ENCODE measurements around the gene DOCK2.
"Not testable (repeated sequence)": the region's sequence is repeated elsewhere in the genome, so short reads cannot be mapped to it uniquely, and the experiment has no call there.

DOCK2 gene

DNA sequence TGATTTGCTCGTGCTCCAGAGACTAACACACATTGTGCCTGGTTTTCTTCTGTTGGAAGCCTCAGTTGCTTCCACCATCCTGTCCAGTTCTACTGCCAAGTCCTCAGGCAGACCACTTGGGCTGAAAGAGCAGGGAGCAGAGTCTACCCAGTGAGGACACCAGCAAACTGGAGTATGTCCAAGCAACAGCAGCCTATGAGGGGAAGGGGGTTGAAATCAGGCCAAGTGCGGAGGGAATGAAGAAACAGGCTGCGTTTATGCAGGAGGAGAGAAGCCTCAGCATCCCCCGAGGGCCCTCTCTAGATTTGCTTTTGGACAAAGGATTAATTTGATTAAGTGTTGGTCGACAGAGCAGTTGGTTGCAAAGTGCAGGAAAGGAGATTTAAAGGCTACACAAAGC, 14.5 kb downstream of the DOCK2 start:
- no peak overlapping the region for H3K27ac ChIP-seq
- no peaks in the 10 kb centered on the region for H3K9me3 ChIP-seq (ENCODE audit: severe bottlenecking)
- peaks cover 91% of the 10 kb centered on the region for H3K27me3 ChIP-seq (ENCODE audit: insufficient read depth, low read depth, severe bottlenecking)
- DNase-seq = no peak
- no peak overlapping the region for H3K4me3 ChIP-seq (ENCODE audit: low read depth, low read length)
- TF ChIP-seq, protein P1, sequence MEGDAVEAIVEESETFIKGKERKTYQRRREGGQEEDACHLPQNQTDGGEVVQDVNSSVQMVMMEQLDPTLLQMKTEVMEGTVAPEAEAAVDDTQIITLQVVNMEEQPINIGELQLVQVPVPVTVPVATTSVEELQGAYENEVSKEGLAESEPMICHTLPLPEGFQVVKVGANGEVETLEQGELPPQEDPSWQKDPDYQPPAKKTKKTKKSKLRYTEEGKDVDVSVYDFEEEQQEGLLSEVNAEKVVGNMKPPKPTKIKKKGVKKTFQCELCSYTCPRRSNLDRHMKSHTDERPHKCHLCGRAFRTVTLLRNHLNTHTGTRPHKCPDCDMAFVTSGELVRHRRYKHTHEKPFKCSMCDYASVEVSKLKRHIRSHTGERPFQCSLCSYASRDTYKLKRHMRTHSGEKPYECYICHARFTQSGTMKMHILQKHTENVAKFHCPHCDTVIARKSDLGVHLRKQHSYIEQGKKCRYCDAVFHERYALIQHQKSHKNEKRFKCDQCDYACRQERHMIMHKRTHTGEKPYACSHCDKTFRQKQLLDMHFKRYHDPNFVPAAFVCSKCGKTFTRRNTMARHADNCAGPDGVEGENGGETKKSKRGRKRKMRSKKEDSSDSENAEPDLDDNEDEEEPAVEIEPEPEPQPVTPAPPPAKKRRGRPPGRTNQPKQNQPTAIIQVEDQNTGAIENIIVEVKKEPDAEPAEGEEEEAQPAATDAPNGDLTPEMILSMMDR (IDR thresholded peaks at IDR 0.05; ENCODE audit: low read depth, low read length) = no peak
- H3K36me3 ChIP-seq = no peaks in the 10 kb centered on the region

DNA sequence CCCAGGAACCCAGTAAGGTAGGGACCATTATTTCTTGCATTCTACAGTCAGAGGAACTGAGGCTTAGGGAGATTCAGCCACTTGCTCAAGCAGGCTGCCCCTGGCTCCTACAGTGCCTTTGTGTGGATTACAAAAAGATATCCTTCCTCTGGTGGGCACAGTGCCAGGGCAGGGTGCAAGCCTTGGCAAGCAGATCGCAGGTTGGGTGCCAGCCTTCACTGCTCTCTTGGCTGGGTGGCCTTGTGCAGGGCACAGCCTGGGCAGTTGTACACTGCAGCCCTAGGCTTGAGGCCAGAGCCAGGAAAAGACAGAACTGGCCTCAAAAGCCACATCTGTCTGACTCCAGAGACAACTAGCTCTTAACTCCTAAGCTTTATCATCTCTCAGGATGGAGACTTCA, 15.0 kb downstream of the DOCK2 start:
- Histone ChIP-seq H3K9me3 (ENCODE audit: severe bottlenecking) (no peaks in the 10 kb centered on the region), H3K4me3 (ENCODE audit: low read depth, low read length) (no peak overlapping the region), H3K27me3 (ENCODE audit: insufficient read depth, low read depth, severe bottlenecking) (peaks cover 90% of the 10 kb centered on the region), H3K36me3 (no peaks in the 10 kb centered on the region), H3K27ac (no peak overlapping the region)
- no peak for DNase-seq
- TF ChIP-seq, protein P1 (IDR thresholded peaks at IDR 0.05; ENCODE audit: low read depth, low read length) = no peak

DNA sequence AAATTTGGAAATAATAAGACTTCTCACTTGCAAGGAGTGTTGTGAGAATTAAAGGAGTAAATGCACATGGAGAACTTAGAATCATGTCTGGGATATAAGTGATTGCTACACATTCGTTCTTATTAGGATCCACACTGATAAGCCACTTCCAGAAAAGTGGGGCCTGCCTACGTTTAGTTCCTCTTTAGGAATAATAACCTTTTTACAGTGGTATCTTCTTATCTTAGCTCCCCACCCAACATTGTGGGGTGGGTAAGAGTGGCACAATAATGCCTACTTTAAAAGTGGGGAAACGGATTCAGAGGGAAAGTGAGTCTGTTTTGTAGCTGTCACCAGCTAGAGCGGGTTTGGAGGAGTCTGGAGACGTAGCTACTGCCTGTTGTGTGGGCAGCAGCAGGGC, 16.0 kb downstream of the DOCK2 start:
- peaks cover 93% of the 10 kb centered on the region for H3K27me3 ChIP-seq (ENCODE audit: insufficient read depth, low read depth, severe bottlenecking)
- H3K9me3 ChIP-seq (ENCODE audit: severe bottlenecking) = no peaks in the 10 kb centered on the region
- H3K27ac ChIP-seq = no peak overlapping the region
- TF ChIP-seq, protein P1 (IDR thresholded peaks at IDR 0.05; ENCODE audit: low read depth, low read length) = no peak
- no peak for DNase-seq
- H3K4me3 ChIP-seq (ENCODE audit: low read depth, low read length) = no peak overlapping the region
- no peaks in the 10 kb centered on the region for H3K36me3 ChIP-seq

DNA sequence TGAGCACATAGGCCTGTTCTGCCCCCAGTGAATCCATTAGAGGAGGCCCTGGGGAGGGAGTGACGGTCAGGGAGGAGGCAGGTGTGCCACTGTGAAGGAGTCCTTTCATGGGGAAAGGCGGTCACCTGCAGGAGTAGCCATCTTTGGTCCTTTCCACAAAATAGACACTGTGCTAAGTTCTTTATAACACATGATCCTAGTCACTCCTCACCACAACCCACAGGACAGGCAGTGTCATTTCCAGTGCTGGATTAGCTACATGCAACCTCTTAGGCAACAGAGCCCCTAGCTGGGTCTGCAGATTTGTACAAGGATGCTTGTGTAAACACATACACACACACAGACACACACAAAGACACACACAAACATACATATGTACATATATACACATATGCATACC, 18.3 kb downstream of the DOCK2 start:
- H3K36me3 ChIP-seq = no peaks in the 10 kb centered on the region
- no peak overlapping the region for H3K27ac ChIP-seq
- no peak for DNase-seq

DNA sequence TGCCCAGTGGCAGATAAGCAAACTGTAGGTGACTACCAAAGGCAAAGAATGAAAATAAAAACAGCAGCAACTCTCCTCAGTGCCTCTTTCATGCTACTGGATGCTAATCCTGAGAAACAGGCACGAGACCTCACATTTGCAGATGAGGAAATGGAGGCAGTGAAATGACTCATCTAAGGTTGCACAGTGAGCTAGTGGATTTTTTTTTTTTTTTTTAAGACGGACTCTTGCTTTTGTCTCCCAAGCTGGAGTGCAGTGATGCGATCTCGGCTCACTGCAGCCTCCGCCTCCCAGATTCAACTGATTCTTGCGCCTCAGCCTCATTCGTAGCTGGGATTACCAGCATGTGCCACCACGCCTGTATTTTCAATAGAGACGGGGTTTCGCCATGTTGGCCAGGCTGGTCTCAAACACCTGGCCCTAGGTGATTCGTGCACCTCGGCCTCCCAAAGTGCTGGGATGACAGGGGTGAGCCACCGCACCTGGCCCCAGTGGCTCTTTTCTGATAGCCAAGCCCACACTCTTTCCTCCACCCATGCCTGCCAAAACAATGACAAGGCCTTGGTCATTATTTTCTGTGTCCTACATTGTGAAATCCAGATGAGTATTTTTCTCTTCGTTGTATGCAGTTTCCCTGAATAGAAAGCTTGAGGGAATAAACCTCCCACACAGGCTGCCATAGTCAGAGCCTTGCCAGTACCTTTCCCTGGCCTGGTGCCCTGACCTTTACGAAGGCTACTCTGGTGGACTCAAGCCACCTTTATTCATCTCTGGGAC, 19.2 kb downstream of the DOCK2 start:
- Histone ChIP-seq H3K4me3 (ENCODE audit: low read depth, low read length) (no peak overlapping the region), H3K9me3 (ENCODE audit: severe bottlenecking) (no peaks in the 10 kb centered on the region), H3K27me3 (ENCODE audit: insufficient read depth, low read depth, severe bottlenecking) (peaks cover 85% of the 10 kb centered on the region), H3K27ac (no peak overlapping the region), H3K36me3 (no peaks in the 10 kb centered on the region)
- TF ChIP-seq, protein P1 (IDR thresholded peaks at IDR 0.05; ENCODE audit: low read depth, low read length) = no peak
- DNase-seq = no peak

More for the DNA sequence above, 18.3 kb downstream of the DOCK2 start:
- TF ChIP-seq, protein P1 (IDR thresholded peaks at IDR 0.05; ENCODE audit: low read depth, low read length) = no peak
- no peaks in the 10 kb centered on the region for H3K9me3 ChIP-seq (ENCODE audit: severe bottlenecking)
- H3K4me3 ChIP-seq (ENCODE audit: low read depth, low read length) = no peak overlapping the region
- H3K27me3 ChIP-seq (ENCODE audit: insufficient read depth, low read depth, severe bottlenecking) = peaks cover 85% of the 10 kb centered on the region

DNA sequence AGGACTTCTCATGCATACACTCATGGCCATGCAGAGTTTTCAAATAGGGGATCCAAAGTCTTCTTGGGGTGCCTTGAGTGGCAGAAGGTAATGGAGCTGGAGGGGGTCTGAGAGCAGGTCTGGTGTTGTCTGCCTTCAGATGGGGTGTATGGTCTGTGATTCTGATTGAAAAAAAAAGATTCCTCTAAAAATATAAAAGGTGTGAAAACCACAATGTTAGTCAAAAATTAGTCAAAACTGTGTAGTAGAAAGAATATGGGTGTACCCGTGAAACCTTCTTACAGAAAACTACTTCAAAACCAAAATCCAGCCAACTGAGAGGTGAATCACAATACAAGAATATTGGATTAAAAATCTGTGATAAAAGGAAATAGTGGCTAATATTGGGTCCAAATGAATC, 20.1 kb downstream of the DOCK2 start:
- TF ChIP-seq, protein P1 (IDR thresholded peaks at IDR 0.05; ENCODE audit: low read depth, low read length) = no peak
- Histone ChIP-seq H3K4me3 (ENCODE audit: low read depth, low read length) (no peak overlapping the region), H3K27me3 (ENCODE audit: insufficient read depth, low read depth, severe bottlenecking) (peaks cover 81% of the 10 kb centered on the region), H3K27ac (no peak overlapping the region), H3K9me3 (ENCODE audit: severe bottlenecking) (no peaks in the 10 kb centered on the region), H3K36me3 (no peaks in the 10 kb centered on the region)
- DNase-seq = no peak

DNA sequence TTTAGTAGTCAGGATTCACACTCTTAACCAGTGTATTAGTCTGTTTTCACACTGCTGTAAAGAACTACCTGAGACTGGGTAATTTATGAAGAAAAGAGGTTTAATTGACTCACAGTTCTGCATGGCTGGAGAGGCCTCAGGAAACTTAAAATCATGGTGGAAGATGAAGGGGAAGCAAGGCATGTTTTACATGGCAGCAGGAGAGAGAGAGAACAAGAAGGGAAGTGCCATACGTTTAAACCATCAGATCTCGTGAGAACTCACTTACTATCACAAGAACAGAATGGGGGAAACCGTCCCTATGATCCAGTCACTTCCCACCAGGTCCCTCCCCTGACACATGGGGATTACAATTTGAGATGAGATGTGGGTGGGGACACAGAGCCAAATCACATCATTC, 25.4 kb downstream of the DOCK2 start:
- not testable (repeated sequence) for H3K36me3 ChIP-seq; H3K9me3 ChIP-seq (ENCODE audit: severe bottlenecking); H3K4me3 ChIP-seq (ENCODE audit: low read depth, low read length); H3K27ac ChIP-seq; DNase-seq
- peaks cover 54% of the 10 kb centered on the region for H3K27me3 ChIP-seq (ENCODE audit: insufficient read depth, low read depth, severe bottlenecking)
